Neural progenitor cell (in vitro differentiated cells): ENCODE data around the gene RAB35. TPM values are rescaled to one million over a fixed set of nuclear protein-coding genes. Genes with fewer than 3 reads are reported as not detected.
A peak's percentile ranks its signal among the peaks of the same experiment; 100 is the strongest.

ENCODE experiments used
- DNase-seq: peaks from one replicate; pipeline ENCODE4 v3.0.0-alpha.2; 2016; ENCODE audit warnings: low spot score
- H2AFZ ChIP-seq: fragments of 200-600 bp; sonication (generic); replicated peaks from 2 replicates; pipeline ENCODE4 v1.6.1; 2016; ENCODE audit warnings: antibody characterized with exemption
- H3F3A ChIP-seq: fragments of 200-600 bp; sonication (generic); 2 replicates; pipeline ENCODE4 v1.6.1; 2016; ENCODE audit warnings: antibody characterized with exemption, low read depth
- H3K27ac ChIP-seq: fragments of 200-600 bp; sonication (generic); 2 replicates; pipeline ENCODE4 v1.5.1; 2016; ENCODE audit warnings: mild to moderate bottlenecking
- H3K27me3 ChIP-seq: fragments of 200-600 bp; sonication (generic); 2 replicates; pipeline ENCODE4 v1.6.1; 2016; ENCODE audit warnings: mild to moderate bottlenecking, moderate library complexity
- H3K36me3 ChIP-seq: fragments of 200-600 bp; sonication (generic); 2 replicates; pipeline ENCODE4 v1.5.1; 2016
- H3K4me1 ChIP-seq: fragments of 200-600 bp; sonication (generic); 2 replicates; pipeline ENCODE4 v1.6.1; 2016; ENCODE audit warnings: mixed run types
- H3K4me2 ChIP-seq: fragments of 200-600 bp; sonication (generic); 2 replicates; pipeline ENCODE4 v1.6.1; 2016
- H3K4me3 ChIP-seq: fragments of 200-600 bp; sonication (generic); 2 replicates; pipeline ENCODE4 v1.5.1; 2016
- H3K79me2 ChIP-seq: fragments of 200-600 bp; sonication (generic); 2 replicates; pipeline ENCODE4 v1.6.1; 2016; ENCODE audit warnings: low read depth
- H3K9ac ChIP-seq: fragments of 200-600 bp; sonication (generic); 2 replicates; pipeline ENCODE4 v1.6.1; 2016
- H3K9me3 ChIP-seq: fragments of 200-600 bp; sonication (generic); 2 replicates; pipeline ENCODE4 v1.5.1; 2016; ENCODE audit warnings: low read depth
- H4K20me1 ChIP-seq: fragments of 200-600 bp; sonication (generic); 2 replicates; pipeline ENCODE4 v1.6.1; 2016; ENCODE audit warnings: low read depth
- H3K27ac Mint-ChIP-seq: 3 replicates; pipeline ENCODE4 v1.8.0; 2021; ENCODE audit warnings: mixed read lengths
- H3K27me3 Mint-ChIP-seq: 2 replicates; pipeline ENCODE4 v1.8.0; 2022; ENCODE audit warnings: low read depth, mild to moderate bottlenecking, inconsistent platforms, moderate library complexity, mixed read lengths; ENCODE audit not compliant: insufficient read depth
- H3K36me3 Mint-ChIP-seq: 3 replicates; pipeline ENCODE4 v1.8.0; 2021; ENCODE audit warnings: mixed read lengths
- H3K4me1 Mint-ChIP-seq: 3 replicates; pipeline ENCODE4 v1.8.0; 2021; ENCODE audit warnings: mixed read lengths
- H3K4me3 Mint-ChIP-seq: 3 replicates; pipeline ENCODE4 v1.8.0; 2021; ENCODE audit warnings: mild to moderate bottlenecking, moderate library complexity, mixed read lengths
- H3K9me3 Mint-ChIP-seq: 3 replicates; pipeline ENCODE4 v1.8.0; 2020; ENCODE audit warnings: mixed read lengths
- EZH2 ChIP-seq: fragments of 200-600 bp; sonication (generic); IDR thresholded peaks from 2 replicates; pipeline ENCODE4 v1.6.1; 2017; ENCODE audit warnings: antibody characterized with exemption, mild to moderate bottlenecking, moderate library complexity
- EZH2phosphoT487 ChIP-seq: fragments of 200-600 bp; sonication (generic); IDR thresholded peaks from 2 replicates; pipeline ENCODE4 v1.6.1; 2017; ENCODE audit warnings: antibody characterized with exemption
- total RNA-seq: library from RNA; depleted of rRNA; stranded (reverse); fragments of >200 nt; gene quantifications from 2 replicates; pipeline ENCODE4 v1.2.3, GENCODE V29; 2015; ENCODE audit warnings: low replicate concordance
- TF ChIP-seq, protein P1 (sequence below): fragments of 200-600 bp; sonication (generic); IDR thresholded peaks from 2 replicates; pipeline ENCODE4 v1.5.1; 2017; ENCODE audit warnings: antibody characterized with exemption, mild to moderate bottlenecking

RAB35 gene
- total RNA-seq, 1 donor from 2014 or later = 17.5 TPM

DNA sequence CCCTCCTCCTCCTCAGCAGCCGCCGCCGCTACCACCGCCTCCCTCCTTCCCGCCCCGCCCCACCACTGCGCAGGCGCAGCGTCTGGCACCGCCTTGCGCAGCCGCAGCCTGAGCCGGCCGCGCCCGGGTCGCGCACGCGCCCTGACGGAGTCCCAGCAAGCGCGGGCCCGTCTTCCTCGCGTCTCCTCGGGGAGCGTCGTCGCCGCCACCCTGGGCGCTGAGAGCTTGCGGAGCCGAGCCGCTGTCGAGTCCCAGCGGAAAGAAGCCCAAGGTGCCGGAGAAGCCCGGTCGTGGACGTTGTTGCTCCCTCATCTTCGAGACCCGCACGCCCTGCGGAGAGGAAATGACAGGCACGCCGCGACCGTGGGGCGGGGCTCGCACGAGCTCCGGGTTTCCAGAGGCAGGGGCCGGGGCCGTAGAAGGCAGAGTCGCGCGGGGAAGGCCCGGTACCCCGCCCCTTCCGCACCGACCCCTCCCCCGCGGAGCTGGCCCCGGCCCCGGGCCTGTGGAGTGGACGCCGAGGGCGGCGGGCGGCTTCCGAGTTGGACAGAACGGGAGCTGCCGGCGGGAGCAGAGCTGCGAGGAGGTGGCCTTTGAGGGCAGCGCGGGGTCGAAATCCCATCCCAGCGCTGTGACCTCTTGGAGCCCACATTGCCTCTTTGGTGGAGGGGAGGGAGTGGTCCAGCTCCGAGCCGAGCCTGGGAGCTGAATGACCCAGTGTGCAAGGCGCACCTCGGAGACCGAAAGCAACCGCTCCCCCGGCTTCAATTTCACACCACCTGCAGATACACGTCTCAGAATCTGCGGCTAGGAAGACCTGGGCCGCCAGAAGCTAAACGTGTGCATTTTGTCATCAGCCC is 469 bp upstream of the RAB35 start:
- Mint-ChIP-seq H3K27me3 (peaks cover 5% of the 10 kb centered on the region), H3K4me3 (peak overlapping the region; percentile 91), H3K4me1 (peaks cover 32% of the 10 kb centered on the region), H3K9me3 (no peaks in the 10 kb centered on the region), H3K36me3 (peaks cover 14% of the 10 kb centered on the region), H3K27ac (peak overlapping the region; percentile 48)
- Histone ChIP-seq H3F3A (peaks cover 16% of the 10 kb centered on the region), H3K9ac (no peak overlapping the region), H4K20me1 (peaks cover 21% of the 10 kb centered on the region), H3K27ac (peak overlapping the region; percentile 85), H3K9me3 (no peaks in the 10 kb centered on the region), H3K4me3 (peak overlapping the region; percentile 83), H3K27me3 (no peaks in the 10 kb centered on the region), H3K4me2 (peak overlapping the region; percentile 90), H3K36me3 (no peaks in the 10 kb centered on the region), H2AFZ (peak overlapping the region; percentile 98), H3K79me2 (peaks cover 55% of the 10 kb centered on the region), H3K4me1 (peaks cover 16% of the 10 kb centered on the region)
- TF ChIP-seq EZH2phosphoT487 (no peak), EZH2 (no peak)
- TF ChIP-seq, protein P1, sequence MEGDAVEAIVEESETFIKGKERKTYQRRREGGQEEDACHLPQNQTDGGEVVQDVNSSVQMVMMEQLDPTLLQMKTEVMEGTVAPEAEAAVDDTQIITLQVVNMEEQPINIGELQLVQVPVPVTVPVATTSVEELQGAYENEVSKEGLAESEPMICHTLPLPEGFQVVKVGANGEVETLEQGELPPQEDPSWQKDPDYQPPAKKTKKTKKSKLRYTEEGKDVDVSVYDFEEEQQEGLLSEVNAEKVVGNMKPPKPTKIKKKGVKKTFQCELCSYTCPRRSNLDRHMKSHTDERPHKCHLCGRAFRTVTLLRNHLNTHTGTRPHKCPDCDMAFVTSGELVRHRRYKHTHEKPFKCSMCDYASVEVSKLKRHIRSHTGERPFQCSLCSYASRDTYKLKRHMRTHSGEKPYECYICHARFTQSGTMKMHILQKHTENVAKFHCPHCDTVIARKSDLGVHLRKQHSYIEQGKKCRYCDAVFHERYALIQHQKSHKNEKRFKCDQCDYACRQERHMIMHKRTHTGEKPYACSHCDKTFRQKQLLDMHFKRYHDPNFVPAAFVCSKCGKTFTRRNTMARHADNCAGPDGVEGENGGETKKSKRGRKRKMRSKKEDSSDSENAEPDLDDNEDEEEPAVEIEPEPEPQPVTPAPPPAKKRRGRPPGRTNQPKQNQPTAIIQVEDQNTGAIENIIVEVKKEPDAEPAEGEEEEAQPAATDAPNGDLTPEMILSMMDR = no peak
- peak; percentile 98 for DNase-seq

DNA sequence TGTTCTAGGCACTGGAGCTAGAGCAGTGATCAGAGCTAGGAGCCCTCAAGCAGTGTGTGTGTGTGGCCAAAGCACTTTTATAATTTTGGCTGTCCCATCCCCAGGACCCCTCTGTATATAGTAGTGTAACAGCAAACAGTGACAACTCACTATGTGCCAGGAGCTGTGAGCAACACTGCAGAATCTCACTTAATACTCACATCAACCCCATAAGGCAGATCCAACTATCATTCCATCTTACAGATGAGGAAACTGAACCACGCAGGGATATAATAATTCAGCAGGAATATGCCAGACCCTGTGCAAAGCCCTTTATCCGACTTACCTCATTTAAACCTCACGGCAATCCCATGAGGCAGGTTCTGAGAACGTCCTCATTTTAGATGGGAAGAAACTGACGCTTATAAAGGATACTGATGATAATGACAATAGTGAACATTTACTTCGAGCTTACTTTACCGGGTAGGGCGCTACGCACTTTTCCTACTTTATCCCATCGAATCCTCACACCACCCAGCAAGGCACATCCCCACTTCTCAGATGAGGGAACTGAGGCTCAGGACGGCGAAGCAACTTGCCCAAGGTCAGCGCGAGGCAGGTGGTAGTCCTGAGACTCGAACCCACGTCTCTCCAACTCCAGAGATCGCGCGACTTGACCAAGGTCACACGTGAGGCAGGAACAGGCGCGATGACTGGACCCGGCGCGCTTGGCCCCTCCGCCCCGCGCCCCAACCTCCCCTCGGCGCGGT is 687 bp downstream of the RAB35 start:
- H3K27me3 Mint-ChIP-seq = peaks cover 5% of the 10 kb centered on the region
- DNase-seq = no peak

DNA sequence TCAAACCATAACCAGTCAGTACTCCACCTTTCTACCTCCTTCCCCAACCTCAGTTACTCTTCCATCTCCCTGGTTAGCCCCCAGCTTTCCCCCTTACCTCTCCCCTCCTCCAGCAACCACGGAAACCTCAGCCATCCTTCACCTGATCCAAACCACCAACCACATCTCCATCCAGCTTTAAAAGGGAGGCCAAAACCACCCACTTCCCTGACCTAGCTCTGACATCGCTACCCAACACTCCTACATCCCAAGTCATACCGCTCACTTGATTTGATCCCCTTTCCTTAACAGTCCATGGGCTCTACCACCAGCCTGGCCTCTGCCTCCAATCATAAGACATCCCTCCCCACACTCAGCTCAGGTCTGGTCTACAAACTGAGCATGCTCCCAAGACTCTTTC is 1.5 kb downstream of the RAB35 start:
- Histone ChIP-seq H3K4me1 (peaks cover 20% of the 10 kb centered on the region), H4K20me1 (peaks cover 30% of the 10 kb centered on the region), H3K4me2 (peak overlapping the region; percentile 79), H3K27ac (no peak overlapping the region), H3K36me3 (no peaks in the 10 kb centered on the region), H2AFZ (no peak overlapping the region), H3K9me3 (no peaks in the 10 kb centered on the region), H3K4me3 (peak overlapping the region; percentile 83), H3K9ac (no peak overlapping the region), H3F3A (peaks cover 16% of the 10 kb centered on the region), H3K27me3 (no peaks in the 10 kb centered on the region), H3K79me2 (peaks cover 73% of the 10 kb centered on the region)
- H3K9me3 Mint-ChIP-seq = no peaks in the 10 kb centered on the region
- no peak for TF ChIP-seq EZH2
- TF ChIP-seq, protein P1 = no peak
- TF ChIP-seq EZH2phosphoT487 = no peak
- peaks cover 32% of the 10 kb centered on the region for H3K4me1 Mint-ChIP-seq
- H3K4me3 Mint-ChIP-seq = peak overlapping the region; percentile 96
- H3K36me3 Mint-ChIP-seq = peaks cover 14% of the 10 kb centered on the region
- DNase-seq = no peak
- H3K27me3 Mint-ChIP-seq = peaks cover 5% of the 10 kb centered on the region
- peak overlapping the region; percentile 30 for H3K27ac Mint-ChIP-seq

More for the DNA sequence above, 687 bp downstream of the RAB35 start:
- H3K9me3 Mint-ChIP-seq = no peaks in the 10 kb centered on the region
- H3K27me3 ChIP-seq = no peaks in the 10 kb centered on the region
- H3F3A ChIP-seq = peaks cover 16% of the 10 kb centered on the region
- peak overlapping the region; percentile 79 for H3K4me2 ChIP-seq
- H2AFZ ChIP-seq = no peak overlapping the region
- peak overlapping the region; percentile 49 for H3K27ac Mint-ChIP-seq
- TF ChIP-seq, protein P1 = no peak
- no peak for TF ChIP-seq EZH2phosphoT487
- TF ChIP-seq EZH2 = no peak
- peaks cover 20% of the 10 kb centered on the region for H3K4me1 ChIP-seq
- peak overlapping the region; percentile 96 for H3K4me3 Mint-ChIP-seq
- H3K4me3 ChIP-seq = peak overlapping the region; percentile 83
- peaks cover 66% of the 10 kb centered on the region for H3K79me2 ChIP-seq
- H3K9me3 ChIP-seq = no peaks in the 10 kb centered on the region
- H3K36me3 ChIP-seq = no peaks in the 10 kb centered on the region
- H3K4me1 Mint-ChIP-seq = peaks cover 32% of the 10 kb centered on the region
- H3K27ac ChIP-seq = no peak overlapping the region
- H3K9ac ChIP-seq = peak overlapping the region; percentile 72
- peaks cover 24% of the 10 kb centered on the region for H4K20me1 ChIP-seq
- H3K36me3 Mint-ChIP-seq = peaks cover 14% of the 10 kb centered on the region
